ENCODE measurements around the gene PPP2R2C.

DNA sequence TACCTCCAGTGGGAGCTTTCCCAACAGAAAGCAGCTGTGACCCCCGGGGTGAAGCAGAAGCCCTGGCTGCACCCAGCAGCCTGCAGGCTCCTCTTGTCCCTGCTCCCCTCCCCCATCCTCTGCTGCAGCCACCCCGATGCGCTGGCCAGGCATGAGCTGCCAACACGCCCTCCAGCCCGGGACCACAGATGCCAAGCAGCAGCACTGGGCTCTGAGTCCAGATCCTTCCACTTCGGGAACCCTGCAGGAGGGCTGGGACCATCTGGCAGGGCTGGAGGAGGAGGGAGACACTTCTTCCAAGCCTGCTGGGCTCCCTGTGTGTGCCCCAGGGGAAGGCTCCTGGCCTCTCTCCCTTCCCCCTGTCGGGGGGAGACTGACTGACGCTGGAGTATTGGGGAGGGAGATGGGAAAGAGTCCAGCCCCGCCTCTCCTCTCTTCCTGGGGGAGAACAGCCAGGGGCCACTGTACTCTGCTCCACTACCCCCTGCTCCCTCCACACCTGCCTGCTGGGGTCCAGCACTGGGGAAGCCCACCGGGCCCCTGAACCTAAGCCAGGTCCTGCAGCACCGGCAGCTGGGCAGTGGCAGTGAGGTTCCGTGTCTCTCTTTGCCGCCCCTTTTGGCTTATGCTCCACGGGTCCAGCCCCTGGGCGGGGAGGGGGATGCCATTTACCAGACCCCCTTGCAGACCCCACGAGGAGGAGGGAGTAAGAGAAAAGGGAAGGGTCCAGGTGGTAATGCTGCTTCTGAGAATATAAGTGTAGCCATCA, 55.7 kb downstream of the PPP2R2C start:
- TF ChIP-seq CTCF (IDR thresholded peaks at IDR 0.05; ENCODE audit: low read depth, low read length): no peak
- no peak for TF ChIP-seq POLR2A (IDR thresholded peaks at IDR 0.05; ENCODE audit: extremely low read depth, insufficient read length)
- no peak for TF ChIP-seq MYC (IDR thresholded peaks at IDR 0.05; ENCODE audit: low read depth, low read length)

Data from NB4 (cell line).